Liver (tissue), 9 donors: Measurements from ENCODE around the gene FBXL13. TPM values are rescaled to one million over a fixed set of nuclear protein-coding genes. Genes with fewer than 3 reads are reported as not detected.

Experiments used
- DNase-seq: peaks from one replicate; pipeline ENCODE4 v3.0.0-alpha.2; 2017; ENCODE audit warnings: low spot score
- H3K27ac ChIP-seq, 2 donors: one replicate each; pipeline ENCODE4 v1.7.0; 2013; ENCODE audit warnings: inconsistent platforms in 2 of 2, low read length in 2 of 2, control low read depth in 1 of 2, low read depth in 1 of 2, mild to moderate bottlenecking in 1 of 2
- H3K27me3 ChIP-seq, 4 donors: one replicate each; pipeline versions ENCODE4 v1.6.1 to v1.7.0; 2013; ENCODE audit warnings: low read length in 3 of 4, inconsistent platforms in 1 of 4, mild to moderate bottlenecking in 1 of 4, moderate library complexity in 1 of 4; ENCODE audit not compliant: control insufficient read depth in 4 of 4, insufficient read depth in 4 of 4
- H3K36me3 ChIP-seq, 4 donors: one replicate each; pipeline versions ENCODE4 v1.6.1 to v1.7.0; 2013; ENCODE audit warnings: low read length in 3 of 4, mild to moderate bottlenecking in 3 of 4, low read depth in 1 of 4, moderate library complexity in 1 of 4; ENCODE audit not compliant: control insufficient read depth in 4 of 4, insufficient read depth in 3 of 4
- H3K4me1 ChIP-seq, 4 donors: one replicate each; pipeline versions ENCODE4 v1.6.1 to v1.7.0; 2013; ENCODE audit warnings: low read length in 3 of 4, mild to moderate bottlenecking in 3 of 4, moderate library complexity in 1 of 4; ENCODE audit not compliant: control insufficient read depth in 4 of 4, insufficient read depth in 4 of 4
- H3K4me3 ChIP-seq, 3 donors: one replicate each; pipeline versions ENCODE4 v1.6.1 to v1.7.0; 2013; ENCODE audit warnings: low read length in 3 of 3, control low read depth in 1 of 3, low read depth in 1 of 3, mild to moderate bottlenecking in 1 of 3
- H3K9ac ChIP-seq, 2 donors: one replicate each; pipeline ENCODE4 v1.7.0; 2013; ENCODE audit warnings: low read length in 2 of 2, mild to moderate bottlenecking in 2 of 2, moderate library complexity in 2 of 2, control low read depth in 1 of 2, low read depth in 1 of 2
- H3K9me3 ChIP-seq, 4 donors: one replicate each; pipeline versions ENCODE4 v1.6.1 to v1.7.0; 2013; ENCODE audit warnings: low read length in 3 of 4; ENCODE audit not compliant: control insufficient read depth in 4 of 4
- CTCF ChIP-seq: fragments of 150-350 bp; IDR thresholded peaks from 2 replicates; pipeline ENCODE4 v1.5.1; 2017; ENCODE audit warnings: improper control_type of control experiment, low read depth, low read length; ENCODE audit not compliant: missing input control
- EGR1 ChIP-seq, 2 donors: IDR thresholded peaks; 2 replicates each; pipeline ENCODE4 v1.6.1; 2016 to 2018; ENCODE audit warnings: antibody characterized with exemption in 2 of 2, low read depth in 2 of 2
- FOXA2 ChIP-seq: IDR thresholded peaks from 2 replicates; pipeline ENCODE4 v1.6.1; 2016; ENCODE audit warnings: antibody characterized with exemption
- HNF4A ChIP-seq, 2 donors: conservative IDR thresholded peaks; 2 replicates each; pipeline ENCODE4 v1.6.1; 2016; ENCODE audit warnings: antibody characterized with exemption in 2 of 2, mild to moderate bottlenecking in 2 of 2
- HNF4G ChIP-seq: IDR thresholded peaks from 2 replicates; pipeline ENCODE4 v1.6.1; 2016; ENCODE audit warnings: antibody characterized with exemption
- JUND ChIP-seq, 2 donors: IDR thresholded peaks; 2 replicates each; pipeline ENCODE4 v1.6.1; 2016; ENCODE audit warnings: antibody characterized with exemption in 2 of 2
- NR2F2 ChIP-seq: IDR thresholded peaks from 2 replicates; pipeline ENCODE4 v1.6.1; 2016; ENCODE audit warnings: antibody characterized with exemption
- RAD21 ChIP-seq, 2 donors: IDR thresholded peaks; 2 replicates each; pipeline ENCODE4 v1.6.1; 2016; ENCODE audit warnings: antibody characterized with exemption in 2 of 2, mild to moderate bottlenecking in 2 of 2
- REST ChIP-seq: IDR thresholded peaks from 2 replicates; pipeline ENCODE4 v1.6.1; 2016; ENCODE audit warnings: antibody characterized with exemption, mild to moderate bottlenecking
- SP1 ChIP-seq: IDR thresholded peaks from 2 replicates; pipeline ENCODE4 v1.6.1; 2018; ENCODE audit warnings: antibody characterized with exemption, mild to moderate bottlenecking
- YY1 ChIP-seq: IDR thresholded peaks from 2 replicates; pipeline ENCODE4 v1.6.1; 2016; ENCODE audit warnings: antibody characterized with exemption, mild to moderate bottlenecking
- WGBS: extraction: QIAGEN DNeasy Blood & Tissue Kit; methylation state at CpG from one replicate; pipeline ENCODE4 v1.1.7; 2013; 5-methylcytosine and 5-hydroxymethylcytosine counted together
- polyA plus RNA-seq, 2 donors: library from polyadenylated mRNA; stranded (reverse) in 1 of 2; unstranded in 1 of 2; fragments of 200-250 nt in 1 of 2; fragments of >200 nt in 1 of 2; fragmentation: Nextera tagmentation in 1 of 2; extraction: Ambion mirVana in 1 of 2; gene quantifications; one replicate each; pipeline versions ENCODE4 v1.2.1 to v1.2.3, GENCODE V29; 2013 to 2015
- total RNA-seq, 2 donors: library from RNA; depleted of rRNA; stranded (reverse); fragments of >200 nt; gene quantifications; one replicate each; pipeline ENCODE4 v1.2.3, GENCODE V29; 2014
- TF ChIP-seq, protein P1 (sequence below): IDR thresholded peaks from 2 replicates; pipeline ENCODE4 v1.6.1; 2016; ENCODE audit warnings: antibody characterized with exemption
- TF ChIP-seq, protein P2 (sequence below): IDR thresholded peaks from 2 replicates; pipeline ENCODE4 v1.6.1; 2016; ENCODE audit warnings: antibody characterized with exemption
- donor health status: healthy.
- donor health status: healthy.
- donor health status: healthy.
- donor health status: healthy.
- donor health status: healthy.

The FBXL13 gene
- total and polyA plus RNA-seq, 4 donors: 0.03 to 0.75 (median 0.70) TPM; not detected in 1

GRCh38 chr7:102925976-102926782 is 148.4 kb downstream of the FBXL13 start:
- Histone ChIP-seq H3K27me3 (no peaks in the 10 kb centered on the region), H3K36me3 (no peaks in the 10 kb centered on the region), H3K9ac (no peak overlapping the region), H3K9me3 (no peaks in the 10 kb centered on the region), H3K4me3 (no peak overlapping the region), H3K27ac (no peak overlapping the region), H3K4me1 (no peaks in the 10 kb centered on the region)
- 61% methylated on average over 5 of the region's 5 CpGs for WGBS
- peak; percentile 60 for DNase-seq
- no peak for TF ChIP-seq JUND (IDR thresholded peaks at IDR 0.05)

- WGBS: 39% methylated on average over 1 of the region's 1 CpG
- DNase-seq: no peak
- H3K9me3 ChIP-seq: no peaks in the 10 kb centered on the region
- no peak overlapping the region for H3K4me3 ChIP-seq
- TF ChIP-seq NR2F2 (no peak), REST (no peak), YY1 (no peak), FOXA2 (no peak), EGR1 (IDR thresholded peaks at IDR 0.05; ENCODE audit: low read depth in 2 of 2) (no peak), RAD21 (IDR thresholded peaks at IDR 0.05) (no peak), HNF4A (conservative IDR thresholded peaks at IDR 0.05) (no peak), SP1 (no peak), CTCF (no peak), HNF4G (no peak)
- TF ChIP-seq, protein P1, sequence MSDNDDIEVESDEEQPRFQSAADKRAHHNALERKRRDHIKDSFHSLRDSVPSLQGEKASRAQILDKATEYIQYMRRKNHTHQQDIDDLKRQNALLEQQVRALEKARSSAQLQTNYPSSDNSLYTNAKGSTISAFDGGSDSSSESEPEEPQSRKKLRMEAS: no peak
- TF ChIP-seq, protein P2, sequence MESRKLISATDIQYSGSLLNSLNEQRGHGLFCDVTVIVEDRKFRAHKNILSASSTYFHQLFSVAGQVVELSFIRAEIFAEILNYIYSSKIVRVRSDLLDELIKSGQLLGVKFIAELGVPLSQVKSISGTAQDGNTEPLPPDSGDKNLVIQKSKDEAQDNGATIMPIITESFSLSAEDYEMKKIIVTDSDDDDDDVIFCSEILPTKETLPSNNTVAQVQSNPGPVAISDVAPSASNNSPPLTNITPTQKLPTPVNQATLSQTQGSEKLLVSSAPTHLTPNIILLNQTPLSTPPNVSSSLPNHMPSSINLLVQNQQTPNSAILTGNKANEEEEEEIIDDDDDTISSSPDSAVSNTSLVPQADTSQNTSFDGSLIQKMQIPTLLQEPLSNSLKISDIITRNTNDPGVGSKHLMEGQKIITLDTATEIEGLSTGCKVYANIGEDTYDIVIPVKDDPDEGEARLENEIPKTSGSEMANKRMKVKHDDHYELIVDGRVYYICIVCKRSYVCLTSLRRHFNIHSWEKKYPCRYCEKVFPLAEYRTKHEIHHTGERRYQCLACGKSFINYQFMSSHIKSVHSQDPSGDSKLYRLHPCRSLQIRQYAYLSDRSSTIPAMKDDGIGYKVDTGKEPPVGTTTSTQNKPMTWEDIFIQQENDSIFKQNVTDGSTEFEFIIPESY: no peak
- no peaks in the 10 kb centered on the region for H3K36me3 ChIP-seq
- no peaks in the 10 kb centered on the region for H3K27me3 ChIP-seq
- H3K4me1 ChIP-seq: no peaks in the 10 kb centered on the region
- H3K9ac ChIP-seq: no peak overlapping the region
- no peak overlapping the region for H3K27ac ChIP-seq
Measured at GRCh38 chr7:102918845-102919244, 155.8 kb downstream of the FBXL13 start.
